GM20431 (cell line): Measurements from ENCODE around the gene DMKN.
"Not testable (repeated sequence)": the region's sequence is repeated elsewhere in the genome, so short reads cannot be mapped to it uniquely, and the experiment has no call there.

Experiments used
- in situ Hi-C: fragments of 300-500 bp; cut with MseI, MboI; formaldehyde crosslinking; loops from one replicate; pipeline ENCODE4 v1.15.0; 2020; ENCODE audit warnings: low sequenced_read_pairs; ENCODE audit not compliant: unreplicated experiment

The DMKN gene

GRCh38 chr19:35471075-35471474, 42.4 kb downstream of the DMKN start:
- in situ Hi-C loops, result not testable (repeated sequence)

GRCh38 chr19:35470128-35470527, 43.3 kb downstream of the DMKN start:
- in situ Hi-C loops, result no loop called here

- in situ Hi-C loops, result loop anchor here (10.0 kb wide), 1 partner anchor 114 kb away; the partner anchor contains the start of gene FFAR3
Measured at GRCh38 chr19:35468637-35469036, 44.8 kb downstream of the DMKN start.

- in situ Hi-C loops, result loop anchor here (10.0 kb wide), 1 partner anchor 111 kb away; the partner anchor contains the start of gene FFAR3
Measured at GRCh38 chr19:35466259-35466658, 47.2 kb downstream of the DMKN start.

- in situ Hi-C loops, result loop anchor here (10.0 kb wide), 1 partner anchor 108 kb away; the partner anchor contains the start of gene FFAR3
Measured at GRCh38 chr19:35462956-35463355, 50.5 kb downstream of the DMKN start.

GRCh38 chr19:35462476-35462953, 50.9 kb downstream of the DMKN start:
- in situ Hi-C loops, result loop anchor here (10.0 kb wide), 1 partner anchor 108 kb away; the partner anchor contains the start of gene FFAR3

- in situ Hi-C loops, result loop anchor here (10.0 kb wide), 1 partner anchor 107 kb away; the partner anchor contains the start of gene FFAR3
Measured at GRCh38 chr19:35461788-35462187, 51.7 kb downstream of the DMKN start.

GRCh38 chr19:35461060-35461459, 52.4 kb downstream of the DMKN start:
- in situ Hi-C loops, result loop anchor here (10.0 kb wide), 1 partner anchor 106 kb away; the partner anchor contains the start of gene FFAR3

- in situ Hi-C loops, result loop anchor here (10.0 kb wide), 1 partner anchor 106 kb away; the partner anchor contains the start of gene FFAR3
Measured at GRCh38 chr19:35460608-35461007, 52.8 kb downstream of the DMKN start.

- in situ Hi-C loops, result loop anchor here (10.0 kb wide), 1 partner anchor 105 kb away; the partner anchor contains the start of gene FFAR3
Measured at GRCh38 chr19:35459414-35460082, 53.9 kb downstream of the DMKN start.

- in situ Hi-C loops, result no loop called here
Measured at GRCh38 chr19:35458731-35459391, 54.6 kb downstream of the DMKN start.

- in situ Hi-C loops, result no loop called here
Measured at GRCh38 chr19:35458192-35458591, 55.3 kb downstream of the DMKN start.

GRCh38 chr19:35457173-35457572, 56.3 kb downstream of the DMKN start:
- in situ Hi-C loops, result no loop called here

- in situ Hi-C loops, result no loop called here
Measured at GRCh38 chr19:35455616-35456201, 57.7 kb downstream of the DMKN start.

- in situ Hi-C loops, result no loop called here
Measured at GRCh38 chr19:35454663-35455062, 58.8 kb downstream of the DMKN start.

GRCh38 chr19:35451338-35452096, 61.9 kb downstream of the DMKN start:
- in situ Hi-C loops, result no loop called here

- in situ Hi-C loops, result no loop called here
Measured at GRCh38 chr19:35449359-35450043, 63.9 kb downstream of the DMKN start.

- in situ Hi-C loops, result no loop called here
Measured at GRCh38 chr19:35447606-35448469, 65.6 kb downstream of the DMKN start, which contains the start of gene FFAR2. Gene FFAR2 (plus strand): TSS chr19:35448257. CDS start chr19:35449715, 1,458 bp downstream.
